GM19455 (cell line): ENCODE measurements around the gene KPNB1.
"Not testable (repeated sequence)": the region's sequence is repeated elsewhere in the genome, so short reads cannot be mapped to it uniquely, and the experiment has no call there.

Experiments
- ATAC-seq: cut with Tn5 transposase; IDR thresholded peaks from one replicate; pipeline ENCODE4 v1.9.1; 2021; ENCODE audit not compliant: unreplicated experiment

KPNB1 gene

GRCh38 chr17:47676510-47677165 is 26.9 kb downstream of the KPNB1 start:
- ATAC-seq: no peak

- ATAC-seq: no peak
Measured at GRCh38 chr17:47678196-47678595, 28.5 kb downstream of the KPNB1 start.

- ATAC-seq: no peak
Measured at GRCh38 chr17:47682138-47682537, 32.4 kb downstream of the KPNB1 start.

- not testable (repeated sequence) for ATAC-seq
Measured at GRCh38 chr17:47682727-47683126, 33.0 kb downstream of the KPNB1 start.

- ATAC-seq: no peak
Measured at GRCh38 chr17:47684025-47684424, 34.3 kb downstream of the KPNB1 start.

GRCh38 chr17:47684535-47685193 is 34.9 kb downstream of the KPNB1 start:
- no peak for ATAC-seq

GRCh38 chr17:47685556-47686275 is 36.0 kb downstream of the KPNB1 start:
- ATAC-seq: no peak

GRCh38 chr17:47686276-47686635 is 36.5 kb downstream of the KPNB1 start:
- ATAC-seq: no peak

GRCh38 chr17:47686664-47687327 is 37.1 kb downstream of the KPNB1 start:
- no peak for ATAC-seq

- ATAC-seq: no peak
Measured at GRCh38 chr17:47687328-47687690, 37.6 kb downstream of the KPNB1 start.

GRCh38 chr17:47687748-47688147 is 38.0 kb downstream of the KPNB1 start:
- no peak for ATAC-seq

GRCh38 chr17:47690121-47690520 is 40.4 kb downstream of the KPNB1 start:
- ATAC-seq: no peak

GRCh38 chr17:47692137-47692894 is 42.6 kb downstream of the KPNB1 start:
- no peak for ATAC-seq

GRCh38 chr17:47692895-47693730 is 43.4 kb downstream of the KPNB1 start:
- no peak for ATAC-seq

- ATAC-seq: no peak
Measured at GRCh38 chr17:47693731-47694580, 44.2 kb downstream of the KPNB1 start, which contains the start of gene TBKBP1. Gene TBKBP1, plus strand, starts transcription at chr17:47694161. Its CDS starts 1,952 bp downstream, at chr17:47696113.

GRCh38 chr17:47694581-47695428 is 45.1 kb downstream of the KPNB1 start:
- ATAC-seq: no peak

- no peak for ATAC-seq
Measured at GRCh38 chr17:47695429-47696376, 46.0 kb downstream of the KPNB1 start.
